ENCODE data around the gene YY2.

GRCh38 chrX:21853578-21853977 is 2.2 kb upstream of the YY2 start:
- TF ChIP-seq POLR2AphosphoS5 (IDR thresholded peaks at IDR 0.05), result no peak
- no peak for TF ChIP-seq POLR2A (IDR thresholded peaks at IDR 0.05)
- TF ChIP-seq CTCF (IDR thresholded peaks at IDR 0.05), result no peak
- no peak for TF ChIP-seq EP300 (IDR thresholded peaks at IDR 0.05)

All from stomach (tissue), 4 donors.